H1 (cell line): Measurements from ENCODE around the gene PLCB1. TPM values are rescaled to one million over a fixed set of nuclear protein-coding genes. Genes with fewer than 3 reads are reported as not detected.

ENCODE experiments used
- CTCF ChIA-PET: fragments of 300-600 bp; sonication (Branson Sonifier 250); formaldehyde crosslinking; loops from one replicate; lab custom pipeline; 2021; ENCODE audit not compliant: partially characterized antibody; lab: Charles Lee
- POLR2A ChIA-PET: fragments of 300-600 bp; sonication (Branson Sonifier 250); formaldehyde crosslinking; loops from one replicate; lab custom pipeline; 2021; ENCODE audit warnings: inconsistent platforms; ENCODE audit not compliant: partially characterized antibody; lab: Charles Lee
- DNase-seq, 2 experiments: peaks; one replicate each; pipeline versions ENCODE4 v3.0.0 to v3.0.0-alpha.2; 2010 to 2022; ENCODE audit warnings: low spot score in 2 of 2, low read depth in 1 of 2, mixed read lengths in 1 of 2
- FAIRE-seq: peaks from 2 replicates; lab custom pipeline; 2011; peaks lifted over from hg19 to GRCh38; lab: Jason Lieb, UNC
- H2AFZ ChIP-seq: 2 replicates; pipeline ENCODE4 v1.8.1; 2012; ENCODE audit warnings: low read length, inconsistent platforms
- H2AK5ac ChIP-seq: 2 replicates; pipeline ENCODE4 v1.6.1; 2013; ENCODE audit warnings: low read depth, low read length
- H2BK120ac ChIP-seq: replicated peaks from 2 replicates; pipeline ENCODE3; 2013; ENCODE audit warnings: low read depth, low read length, inconsistent platforms
- H2BK12ac ChIP-seq: 2 replicates; pipeline ENCODE4 v1.6.1; 2013; ENCODE audit warnings: low read depth, low read length
- H2BK15ac ChIP-seq: 2 replicates; pipeline ENCODE4 v1.6.1; 2013; ENCODE audit warnings: low read length
- H2BK20ac ChIP-seq: 2 replicates; pipeline ENCODE4 v1.6.1; 2013; ENCODE audit warnings: low read length
- H2BK5ac ChIP-seq: 2 replicates; pipeline ENCODE4 v1.6.1; 2013; ENCODE audit warnings: low read depth, low read length
- H3K14ac ChIP-seq: 2 replicates; pipeline ENCODE4 v1.6.1; 2013; ENCODE audit warnings: inconsistent platforms; ENCODE audit not compliant: insufficient read length
- H3K18ac ChIP-seq: 2 replicates; pipeline ENCODE4 v1.6.1; 2013; ENCODE audit warnings: low read length; ENCODE audit errors: extremely low read depth
- H3K23ac ChIP-seq: 2 replicates; pipeline ENCODE4 v1.6.1; 2013; ENCODE audit warnings: inconsistent platforms; ENCODE audit not compliant: insufficient read length
- H3K23me2 ChIP-seq: 2 replicates; pipeline ENCODE4 v1.6.1; 2013; ENCODE audit warnings: low read depth, low read length
- H3K27ac ChIP-seq: 2 replicates; pipeline ENCODE4 v1.6.1; 2011; ENCODE audit warnings: low read depth, low read length, inconsistent platforms
- H3K27me3 ChIP-seq, 4 experiments: replicated peaks in 1 of 4; 1 replicate in 1 of 4; 2 replicates in 3 of 4; pipeline versions ENCODE4 v1.6.1 to v1.8.1; 2011 to 2013; ENCODE audit warnings: low read length in 3 of 4, mild to moderate bottlenecking in 3 of 4, inconsistent platforms in 2 of 4, mixed read lengths in 2 of 4, moderate library complexity in 1 of 4; ENCODE audit not compliant: control insufficient read depth in 3 of 4, insufficient read depth in 3 of 4; ENCODE audit errors: extremely low read depth in 1 of 4
- H3K36me3 ChIP-seq, 4 experiments: 2 replicates each; pipeline versions ENCODE4 v1.6.1 to v1.8.1; 2011 to 2013; ENCODE audit warnings: mild to moderate bottlenecking in 4 of 4, low read length in 3 of 4, moderate library complexity in 2 of 4, control low read depth in 1 of 4, inconsistent platforms in 1 of 4; ENCODE audit not compliant: insufficient read depth in 4 of 4, control insufficient read depth in 2 of 4
- H3K4ac ChIP-seq: replicated peaks from 2 replicates; pipeline ENCODE3; 2013; ENCODE audit warnings: low read length, low read depth, mixed read lengths, inconsistent platforms; ENCODE audit not compliant: insufficient read length
- H3K4me1 ChIP-seq, 4 experiments: replicated peaks in 1 of 4; 1 replicate in 1 of 4; 2 replicates in 3 of 4; pipeline versions ENCODE4 v1.6.1 to v1.8.1; 2011 to 2013; ENCODE audit warnings: low read length in 3 of 4, inconsistent platforms in 2 of 4, mixed read lengths in 1 of 4; ENCODE audit not compliant: insufficient read depth in 4 of 4, control insufficient read depth in 3 of 4
- H3K4me2 ChIP-seq, 2 experiments: 2 replicates each; pipeline versions ENCODE4 v1.6.1 to v1.8.1; 2011 to 2013; ENCODE audit warnings: low read depth in 2 of 2, low read length in 2 of 2, control low read depth in 1 of 2, inconsistent platforms in 1 of 2, mild to moderate bottlenecking in 1 of 2; ENCODE audit not compliant: insufficient read depth in 1 of 2
- H3K4me3 ChIP-seq, 4 experiments: fragments of 200-600, 300-600 bp in 1 of 4; sonication (generic), shearing (Covaris generic), sonication (Bioruptor Twin) in 1 of 4; 2 replicates each; pipeline versions ENCODE4 v1.5.1 to v1.8.1; 2011 to 2016; ENCODE audit warnings: low read length in 4 of 4, low read depth in 3 of 4, control low read depth in 2 of 4, inconsistent platforms in 2 of 4, mild to moderate bottlenecking in 2 of 4, mixed read lengths in 1 of 4, moderate library complexity in 1 of 4; ENCODE audit not compliant: insufficient read depth in 2 of 4; ENCODE audit errors: extremely low read depth in 1 of 4
- H3K56ac ChIP-seq: replicated peaks from 2 replicates; pipeline ENCODE3; 2013; ENCODE audit warnings: low read depth, mild to moderate bottlenecking, mixed read lengths, low read length, inconsistent platforms; ENCODE audit not compliant: insufficient read length
- H3K79me1 ChIP-seq: 2 replicates; pipeline ENCODE4 v1.6.1; 2013; ENCODE audit warnings: low read depth, low read length, control low read depth
- H3K79me2 ChIP-seq, 2 experiments: 2 replicates each; pipeline versions ENCODE4 v1.6.1 to v1.8.1; 2012 to 2013; ENCODE audit warnings: low read length in 2 of 2, mild to moderate bottlenecking in 2 of 2, inconsistent platforms in 1 of 2; ENCODE audit not compliant: insufficient read depth in 2 of 2, control insufficient read depth in 1 of 2
- H3K9ac ChIP-seq, 4 experiments: replicated peaks in 1 of 4; 1 replicate in 1 of 4; 2 replicates in 3 of 4; pipeline versions ENCODE4 v1.6.1 to v1.8.1; 2011 to 2013; ENCODE audit warnings: low read depth in 3 of 4, low read length in 3 of 4, control low read depth in 2 of 4, mild to moderate bottlenecking in 2 of 4, moderate library complexity in 2 of 4, inconsistent platforms in 1 of 4; ENCODE audit errors: extremely low read depth in 1 of 4
- H3K9me3 ChIP-seq, 2 experiments: 2 replicates each; pipeline versions ENCODE4 v1.6.1 to v1.8.1; 2012 to 2013; ENCODE audit warnings: mild to moderate bottlenecking in 2 of 2, moderate library complexity in 2 of 2, control low read depth in 1 of 2, inconsistent platforms in 1 of 2, low read depth in 1 of 2, low read length in 1 of 2, mixed read lengths in 1 of 2; ENCODE audit not compliant: insufficient read depth in 2 of 2
- H4K20me1 ChIP-seq, 2 experiments: replicated peaks in 1 of 2; 2 replicates each; pipeline versions ENCODE3 to v1.8.1; 2011 to 2013; ENCODE audit warnings: inconsistent platforms in 2 of 2, low read length in 2 of 2, mild to moderate bottlenecking in 1 of 2; ENCODE audit not compliant: insufficient read depth in 2 of 2, control insufficient read depth in 1 of 2
- H4K5ac ChIP-seq: 2 replicates; pipeline ENCODE4 v1.6.1; 2013; ENCODE audit warnings: low read length, low read depth, mixed read lengths, inconsistent platforms; ENCODE audit not compliant: insufficient read length
- H4K8ac ChIP-seq: 2 replicates; pipeline ENCODE4 v1.8.0; 2013; ENCODE audit warnings: mild to moderate bottlenecking, moderate library complexity, low read length, inconsistent platforms; ENCODE audit not compliant: insufficient read depth; ENCODE audit errors: extremely low read depth
- H4K91ac ChIP-seq: replicated peaks from 2 replicates; pipeline ENCODE3; 2013; ENCODE audit warnings: low read length, mixed read lengths, inconsistent platforms; ENCODE audit not compliant: insufficient read length
- ASH2L ChIP-seq: fragments of 200-600, 300-600 bp; sonication (generic); IDR thresholded peaks from one replicate; pipeline ENCODE4 v1.7.1; 2017; ENCODE audit warnings: low read length
- BACH1 ChIP-seq: IDR thresholded peaks from 2 replicates; pipeline ENCODE4 v1.6.1; 2012; ENCODE audit warnings: low read length, improper control_type of control experiment
- CHD2 ChIP-seq: IDR thresholded peaks from 2 replicates; pipeline ENCODE4 v1.6.1; 2012; ENCODE audit warnings: low read length, improper control_type of control experiment
- HDAC2 ChIP-seq, 2 experiments: fragments of 300-600 bp in 1 of 2; sonication (generic) in 1 of 2; IDR thresholded peaks; 2 replicates each; pipeline ENCODE4 v1.6.1; 2011 to 2012; ENCODE audit warnings: low read depth in 2 of 2, low read length in 2 of 2, mild to moderate bottlenecking in 2 of 2, moderate library complexity in 2 of 2, borderline replicate concordance in 1 of 2, inconsistent platforms in 1 of 2
- JUN ChIP-seq: IDR thresholded peaks from 2 replicates; pipeline ENCODE4 v1.6.1; 2011; ENCODE audit warnings: low read depth, mild to moderate bottlenecking, improper control_type of control experiment, low read length
- POLR2A ChIP-seq, 2 experiments: IDR thresholded peaks; 1 replicate in 1 of 2; 2 replicates in 1 of 2; pipeline ENCODE4 v1.6.1; 2011; ENCODE audit warnings: low read depth in 2 of 2, low read length in 2 of 2, mild to moderate bottlenecking in 2 of 2; ENCODE audit errors: control extremely low read depth in 1 of 2
- POU5F1 ChIP-seq: IDR thresholded peaks from 2 replicates; pipeline ENCODE4 v1.6.1; 2011; ENCODE audit warnings: low read depth, mild to moderate bottlenecking, low read length, moderate library complexity
- RNF2 ChIP-seq: fragments of 200-900, 300-1000 bp; sonication (generic); IDR thresholded peaks from 2 replicates; pipeline ENCODE4 v1.7.1; 2016; ENCODE audit warnings: borderline replicate concordance, low read depth, mild to moderate bottlenecking, antibody characterized with exemption, low read length; ENCODE audit not compliant: poor library complexity, severe bottlenecking; ENCODE audit errors: missing control alignments
- RXRA ChIP-seq: IDR thresholded peaks from 2 replicates; pipeline ENCODE4 v1.6.1; 2011; ENCODE audit warnings: low read depth, mild to moderate bottlenecking, low read length, moderate library complexity; ENCODE audit not compliant: insufficient read depth
- SIRT6 ChIP-seq: IDR thresholded peaks from one replicate; pipeline ENCODE4 v1.7.1; 2012; ENCODE audit warnings: low read length, inconsistent platforms
- SP4 ChIP-seq: IDR thresholded peaks from 2 replicates; pipeline ENCODE4 v1.6.1; 2012; ENCODE audit warnings: low read length, inconsistent platforms
- TAF7 ChIP-seq: optimal IDR thresholded peaks from 2 replicates; pipeline ENCODE3; 2011; ENCODE audit warnings: low read depth, mild to moderate bottlenecking, inconsistent platforms, low read length, moderate library complexity, borderline replicate concordance
- TBP ChIP-seq: IDR thresholded peaks from 2 replicates; pipeline ENCODE4 v1.6.1; 2011; ENCODE audit warnings: low read depth, low read length, improper control_type of control experiment
- TCF12 ChIP-seq: IDR thresholded peaks from 2 replicates; pipeline ENCODE4 v1.6.1; 2011; ENCODE audit warnings: low read depth, mild to moderate bottlenecking, low read length
- YY1 ChIP-seq: IDR thresholded peaks from 2 replicates; pipeline ENCODE4 v1.6.1; 2011; ENCODE audit warnings: low read depth, mild to moderate bottlenecking, low read length
- polyA plus RNA-seq, 7 experiments: library from polyadenylated mRNA; depleted of rRNA in 3 of 7; stranded (reverse) in 5 of 7; unstranded in 2 of 7; fragments of >200 nt in 5 of 7; fragments of 200-250 nt in 2 of 7; gene quantifications; 1 replicate in 5 of 7; 2 replicates in 1 of 7; 4 replicates in 1 of 7; pipeline versions ENCODE4 v1.2.1 to v1.2.3, GENCODE V29; 2011 to 2013; ENCODE audit warnings: missing spikeins in 2 of 7, mixed read lengths in 2 of 7
- total RNA-seq: library from RNA; stranded (reverse); fragmentation: NEBNext Ultra II Directional; extraction: Animal tissue kit (Norgen Biotek cat#: 25700); gene quantifications from 2 replicates; pipeline ENCODE4 v1.2.1, GENCODE V29; 2021
- TF ChIP-seq, protein P1 (sequence below): IDR thresholded peaks from 2 replicates; pipeline ENCODE4 v1.6.1; 2012; ENCODE audit warnings: inconsistent platforms

PLCB1 gene
- total and polyA plus RNA-seq, 2 of the 8 experiments (the other 6 are each of a cell fraction or from before 2014, with no cell fraction given): 2.6 to 9.1 TPM

DNA sequence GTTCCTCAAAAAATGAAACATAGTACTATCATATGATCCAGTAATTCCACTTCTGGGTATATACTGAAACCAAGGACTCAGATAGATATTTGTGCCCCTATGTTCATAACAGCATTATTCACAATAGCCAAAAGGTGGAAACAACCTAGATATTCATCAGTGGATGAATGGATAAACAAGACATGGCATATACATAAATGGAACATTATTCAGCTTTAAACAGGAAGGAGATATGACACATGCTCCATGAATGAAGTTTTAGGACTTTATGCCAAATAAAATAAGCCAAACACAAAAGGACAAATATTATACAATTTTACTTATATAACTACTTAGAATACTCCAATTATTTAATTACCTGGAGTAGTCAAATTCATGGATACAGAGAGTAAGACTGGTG, 16.4 kb downstream of the PLCB1 start:
- H2BK120ac ChIP-seq: no peak overlapping the region
- H3K18ac ChIP-seq: no peak overlapping the region
- no peak overlapping the region for H3K4me2 ChIP-seq
- H3K23ac ChIP-seq: no peak overlapping the region
- H3K14ac ChIP-seq: no peak overlapping the region
- H3K4me1 ChIP-seq: peaks cover 0 to 7% (median 0%) of the 10 kb centered on the region in 4 experiments; a peak in 3 of 7 replicates
- H2BK15ac ChIP-seq: no peak overlapping the region
- H3K79me1 ChIP-seq: no peaks in the 10 kb centered on the region
- ChIA-PET POLR2A (no interaction called here), CTCF (interaction anchor here (0.6 to 0.7 kb wide), 2 partner anchors 247 to 250 kb away, joined by 3 read pairs; no protein-coding TSS in a partner anchor)
- H2BK5ac ChIP-seq: no peak overlapping the region
- no peak overlapping the region for H3K4ac ChIP-seq
- no peak for DNase-seq
- H3K36me3 ChIP-seq: no peaks in the 10 kb centered on the region
- H2AK5ac ChIP-seq: no peak overlapping the region
- H3K4me3 ChIP-seq: no peak overlapping the region
- no peak overlapping the region for H3K9ac ChIP-seq
- no peak overlapping the region for H2BK12ac ChIP-seq
- H3K23me2 ChIP-seq: no peaks in the 10 kb centered on the region; the same call in 1 of the 2 replicates
- no peak overlapping the region for H4K91ac ChIP-seq
- H3K79me2 ChIP-seq: no peaks in the 10 kb centered on the region
- no peak overlapping the region for H4K5ac ChIP-seq
- no peak overlapping the region for H2BK20ac ChIP-seq
- H3K27me3 ChIP-seq: no peaks in the 10 kb centered on the region
- H3K56ac ChIP-seq: no peak overlapping the region
- H2AFZ ChIP-seq: no peak overlapping the region
- H4K8ac ChIP-seq: no peak overlapping the region
- no peaks in the 10 kb centered on the region for H3K9me3 ChIP-seq
- FAIRE-seq: no peak
- H3K27ac ChIP-seq: no peak overlapping the region
- H4K20me1 ChIP-seq: no peaks in the 10 kb centered on the region
- no peak for TF ChIP-seq ASH2L
- TF ChIP-seq RXRA: no peak
- no peak for TF ChIP-seq POU5F1
- no peak for TF ChIP-seq TCF12
- TF ChIP-seq BACH1: no peak
- no peak for TF ChIP-seq HDAC2 (IDR thresholded peaks at IDR 0.05; ENCODE audit: borderline replicate concordance in 1 of 2, low read depth in 2 of 2, low read length in 2 of 2)
- TF ChIP-seq CHD2: no peak
- no peak for TF ChIP-seq TAF7
- no peak for TF ChIP-seq SP4
- TF ChIP-seq JUN: no peak
- no peak for TF ChIP-seq TBP
- TF ChIP-seq YY1: no peak
- TF ChIP-seq, protein P1, sequence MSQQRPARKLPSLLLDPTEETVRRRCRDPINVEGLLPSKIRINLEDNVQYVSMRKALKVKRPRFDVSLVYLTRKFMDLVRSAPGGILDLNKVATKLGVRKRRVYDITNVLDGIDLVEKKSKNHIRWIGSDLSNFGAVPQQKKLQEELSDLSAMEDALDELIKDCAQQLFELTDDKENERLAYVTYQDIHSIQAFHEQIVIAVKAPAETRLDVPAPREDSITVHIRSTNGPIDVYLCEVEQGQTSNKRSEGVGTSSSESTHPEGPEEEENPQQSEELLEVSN: no peak
- no peak for TF ChIP-seq SIRT6
- TF ChIP-seq POLR2A (IDR thresholded peaks at IDR 0.05; ENCODE audit: control extremely low read depth in 1 of 2, low read depth in 2 of 2, low read length in 2 of 2): no peak
- no peak for TF ChIP-seq RNF2
